T-helper 2 cell treated with Interferon-gamma antibody and Interleukin-4, amounts not matched to agents 100 ng/mL and 5 ng/mL, for 36 hours (primary cell): Measurements from ENCODE around the gene CGA. TPM values are rescaled to one million over a fixed set of nuclear protein-coding genes. Genes with fewer than 3 reads are reported as not detected.

Experiments
- intact Hi-C: fragments of 100-400 bp; cut with micrococcal nuclease; formaldehyde crosslinking; loops from one replicate; pipeline ENCODE4 v1.15.1; 2023
- total RNA-seq: library from RNA; stranded (reverse); gene quantifications from 2 replicates; pipeline ENCODE4 v1.2.3, GENCODE V29; 2022

CGA gene
- not detected in 2 replicates for total RNA-seq

DNA sequence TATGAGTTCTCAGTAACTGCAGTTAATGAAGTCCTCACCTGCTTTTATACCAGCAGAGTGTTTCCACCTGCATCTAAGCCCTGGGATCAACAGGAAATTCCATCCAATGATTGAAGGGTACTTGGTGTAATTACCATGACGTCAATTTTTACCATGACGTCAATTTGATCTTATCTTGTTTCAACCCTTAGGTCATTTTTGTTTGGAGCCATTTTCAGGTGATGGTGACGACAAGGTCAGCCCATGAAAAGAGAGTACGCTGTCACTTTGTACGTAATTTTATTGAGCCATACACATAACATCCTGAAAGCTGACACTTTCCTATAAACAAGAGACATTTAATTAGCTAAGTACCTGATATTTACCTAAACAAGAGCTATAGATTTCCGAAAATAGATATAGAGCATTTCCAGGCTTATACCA is at the start of gene CGA:
Gene CGA (minus strand): TSS at position 20 of the 423 bp plus-strand sequence. CDS start 6,906 bp downstream, outside the sequence.
- intact Hi-C loops = no loop called here

DNA sequence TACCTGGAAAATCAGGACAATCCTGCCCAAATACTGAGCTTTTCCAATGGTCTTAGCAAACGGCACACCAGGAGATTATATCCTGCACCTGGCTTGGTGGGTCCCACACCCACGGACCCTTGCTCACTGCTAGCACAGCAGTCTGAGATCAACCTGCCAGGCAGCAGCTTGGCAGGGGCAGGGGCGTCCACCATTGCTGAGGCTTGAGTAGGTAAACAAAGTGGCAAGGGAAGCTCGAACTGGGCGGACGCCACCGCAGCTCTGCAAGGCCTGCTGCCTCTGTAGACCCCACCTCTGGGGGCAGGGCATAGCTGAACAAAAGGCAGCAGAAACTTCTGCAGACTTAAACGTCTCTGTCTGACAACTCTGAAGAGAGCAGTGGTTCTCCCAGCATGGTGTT is 45.0 kb upstream of the CGA start:
- intact Hi-C loops = loop anchor here (1.0 to 5.0 kb wide), 4 partner anchors 15 to 332 kb away; partner anchors contain the start of genes SLC35A1 and ZNF292

DNA sequence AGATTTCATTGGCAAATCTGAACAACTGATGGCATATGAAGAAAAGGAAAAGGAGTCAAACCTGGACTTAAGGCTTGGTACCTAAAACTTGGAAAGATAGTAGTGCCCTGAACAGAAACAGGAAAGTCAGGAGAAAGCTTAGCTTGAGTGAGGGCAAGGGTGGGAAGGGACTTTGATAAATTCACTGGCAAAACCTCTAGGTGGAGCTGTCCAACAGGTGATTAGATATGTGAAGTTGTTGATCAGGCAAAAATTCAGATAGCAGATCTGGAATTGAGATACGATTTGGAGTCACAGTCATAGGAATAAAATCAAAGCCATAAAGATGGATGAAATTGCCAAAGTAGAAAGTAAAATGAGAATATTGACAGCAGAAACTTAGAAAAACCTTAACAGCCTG is 44.3 kb upstream of the CGA start:
- intact Hi-C loops = loop anchor here (1.0 to 5.0 kb wide), 4 partner anchors 16 to 333 kb away; partner anchors contain the start of genes SLC35A1 and ZNF292

DNA sequence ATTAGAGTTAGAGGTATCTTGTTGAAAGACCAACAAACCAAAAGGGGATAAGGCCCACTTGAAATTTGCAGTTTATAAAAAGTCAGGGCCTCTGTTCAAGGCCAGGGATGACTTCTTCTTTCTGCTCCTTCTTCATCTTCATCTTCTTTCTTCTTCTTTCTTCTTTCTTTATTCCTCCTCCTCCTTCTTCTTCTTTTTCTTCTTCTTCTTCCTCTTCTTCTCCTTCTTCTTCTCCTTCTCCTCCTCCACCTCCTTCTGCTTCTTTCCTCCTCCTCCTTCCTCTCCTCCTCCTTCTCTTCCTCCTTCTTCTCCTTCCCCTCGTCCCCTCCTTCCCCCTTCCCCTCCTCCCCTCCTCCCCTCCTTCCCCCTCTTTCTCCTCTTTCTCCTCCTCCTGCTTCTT is 42.1 kb upstream of the CGA start:
- intact Hi-C loops = loop anchor here (5.0 kb wide), 1 partner anchor 335 kb away; the partner anchor contains the start of gene SLC35A1

DNA sequence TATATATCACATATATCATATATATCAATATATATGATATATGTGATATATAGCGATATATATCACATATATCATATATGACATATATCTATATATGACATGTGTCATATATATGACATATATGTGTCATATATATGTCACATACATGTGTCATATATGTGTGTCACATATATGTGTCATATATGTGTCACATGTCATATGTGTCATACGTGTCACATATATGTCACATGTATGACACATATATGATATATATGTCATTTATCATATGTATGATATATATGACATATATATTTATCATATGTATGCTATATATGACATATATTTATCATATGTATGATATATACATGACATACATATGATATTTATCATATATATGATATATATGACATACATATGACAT is 32.8 kb upstream of the CGA start:
- intact Hi-C loops = no loop called here

DNA sequence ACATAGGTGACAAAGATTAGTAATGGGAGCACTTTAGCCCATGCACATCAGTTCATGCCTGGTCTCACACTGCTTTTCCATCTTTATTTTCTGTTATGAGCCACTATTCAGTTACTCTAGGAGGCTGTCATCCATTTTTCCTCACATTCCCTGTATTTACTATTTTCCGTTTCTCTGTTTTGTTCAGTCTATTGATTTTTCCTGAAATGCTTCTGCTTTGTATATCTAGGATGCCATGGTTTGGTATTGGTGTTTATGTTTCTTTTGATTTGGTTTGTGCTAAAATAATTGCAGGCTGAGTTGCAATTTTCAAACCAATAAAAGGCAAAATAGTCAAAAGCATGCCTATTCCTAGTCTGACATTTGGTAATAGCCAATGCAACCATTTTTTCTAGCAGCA is 31.6 kb upstream of the CGA start:
- intact Hi-C loops = no loop called here

DNA sequence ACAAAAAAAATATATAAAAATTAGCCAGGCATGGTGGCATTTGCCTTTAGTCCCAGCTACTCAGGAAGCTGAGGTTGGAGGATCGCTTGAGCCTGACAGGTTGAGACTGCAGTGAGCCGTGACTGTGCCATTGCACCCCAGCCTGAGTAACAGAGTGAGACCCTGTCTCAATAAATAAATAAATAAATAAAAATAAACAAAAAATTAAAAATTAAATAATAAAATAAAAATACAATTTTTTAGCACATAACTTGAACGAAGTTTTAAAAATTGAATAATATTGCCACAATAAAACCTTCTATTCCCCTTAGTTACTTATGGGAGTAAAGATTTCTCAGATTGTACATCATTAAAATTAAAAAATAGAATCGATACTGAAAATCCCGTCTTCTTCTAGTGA is 29.2 kb upstream of the CGA start:
- intact Hi-C loops = no loop called here

DNA sequence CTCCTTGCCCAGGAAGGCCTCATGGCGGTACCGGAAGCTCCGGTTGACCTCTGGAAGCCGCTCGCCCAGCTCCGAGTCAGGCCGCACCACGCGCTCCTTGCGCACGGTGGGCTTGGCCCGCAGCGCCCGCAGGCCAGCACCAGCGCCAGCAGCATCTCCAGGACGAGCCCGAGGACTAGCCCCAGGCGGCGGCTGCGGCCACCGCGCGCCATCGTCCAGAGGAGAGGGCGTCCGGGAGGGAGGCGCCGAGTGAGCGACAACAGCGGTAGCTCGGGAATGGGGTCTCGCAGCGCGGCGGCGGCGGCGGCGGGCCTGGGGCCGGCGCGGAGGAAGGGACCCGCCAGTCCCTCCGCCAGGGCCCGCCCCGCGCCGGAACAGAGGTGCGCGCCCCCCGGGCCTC is 27.6 kb upstream of the CGA start:
- intact Hi-C loops = no loop called here

DNA sequence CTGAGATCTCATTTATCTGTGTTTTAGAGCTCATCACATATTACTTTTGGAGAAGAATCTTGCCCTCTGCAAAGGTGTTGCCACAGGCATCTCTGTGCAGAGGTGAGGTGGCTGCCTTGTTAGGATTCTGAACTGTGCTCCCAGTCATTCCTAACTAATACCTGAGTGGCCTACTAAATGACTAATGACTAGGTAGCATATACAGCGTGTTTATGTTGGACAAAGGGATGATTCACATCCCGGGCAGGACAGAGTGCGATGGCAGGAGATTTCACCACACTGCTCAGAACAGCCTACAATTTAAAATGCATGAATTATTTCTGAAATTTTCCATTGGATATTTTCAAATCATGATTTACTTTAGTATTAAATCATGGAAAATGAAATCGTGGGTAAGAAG is 23.1 kb upstream of the CGA start:
- intact Hi-C loops = no loop called here

DNA sequence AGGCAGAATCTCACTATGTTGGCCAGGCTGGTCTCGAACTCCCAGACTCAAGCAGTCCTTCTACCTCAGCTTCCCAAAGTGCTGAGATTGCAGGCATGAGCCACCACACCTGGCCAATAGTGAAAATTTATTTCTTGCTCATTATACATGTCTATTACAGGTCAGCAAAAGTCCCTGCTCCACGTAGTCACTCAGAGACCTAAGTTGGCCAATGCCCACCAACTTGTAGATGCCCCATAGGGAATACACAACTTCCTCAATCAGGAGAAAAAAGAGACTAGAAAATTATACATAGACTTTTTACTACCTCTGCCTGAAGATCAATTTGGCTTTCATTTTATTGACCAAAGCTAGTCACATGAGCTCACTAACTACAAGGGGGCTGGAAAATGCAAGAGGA is 22.0 kb upstream of the CGA start:
- intact Hi-C loops = no loop called here

DNA sequence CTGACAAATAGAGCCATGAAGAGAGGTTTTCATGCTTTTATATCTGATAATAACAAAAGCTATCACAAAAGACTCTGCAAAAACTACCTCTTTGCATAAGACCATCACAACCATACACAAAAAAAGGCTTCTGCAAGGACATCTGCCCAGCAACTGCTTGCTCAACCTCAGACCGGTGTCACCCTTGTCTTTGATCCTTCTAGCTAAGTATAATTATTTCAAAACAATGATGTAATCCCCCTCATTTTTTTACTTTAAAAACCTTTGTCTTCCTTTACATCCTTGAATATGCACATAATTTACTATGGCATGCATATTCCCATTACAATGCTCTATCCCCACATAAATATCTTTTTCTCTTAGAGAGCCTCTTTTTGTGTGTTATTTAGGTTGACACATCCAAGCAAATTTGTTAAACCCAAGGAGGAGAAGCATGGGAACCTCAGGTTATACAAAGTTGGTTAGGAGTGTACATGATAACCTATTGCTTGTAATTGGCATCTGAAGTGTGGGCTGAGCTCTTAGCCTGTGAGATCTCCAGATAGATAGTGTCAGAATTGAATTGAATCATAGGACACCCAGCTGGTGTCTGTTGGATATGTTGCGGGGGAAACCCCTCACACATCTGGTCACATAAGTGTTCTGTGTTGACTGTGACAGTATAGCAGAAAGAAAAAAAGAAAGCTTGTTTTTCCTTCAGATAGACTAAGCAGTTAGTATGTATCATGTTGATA is 20.7 kb upstream of the CGA start:
- intact Hi-C loops = no loop called here

DNA sequence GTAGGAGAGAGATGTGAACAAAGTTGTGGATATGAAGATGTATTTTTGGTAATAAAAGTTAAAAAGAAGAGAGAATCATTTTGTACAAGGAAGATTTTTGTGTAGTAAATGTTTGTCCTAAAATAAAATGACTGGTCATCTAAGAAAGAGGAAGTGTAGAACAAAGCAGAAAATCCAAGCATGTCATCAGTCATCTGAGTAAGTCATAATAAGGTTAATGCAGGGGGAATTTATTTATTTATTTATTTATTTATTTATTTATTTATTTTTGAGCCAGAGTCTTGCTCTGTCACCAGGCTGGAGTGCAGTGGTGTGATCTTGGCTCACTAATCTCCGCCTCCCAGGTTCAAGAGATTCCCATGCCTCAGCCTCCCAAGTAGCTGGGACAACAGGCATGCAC is 15.7 kb upstream of the CGA start:
- intact Hi-C loops = no loop called here

DNA sequence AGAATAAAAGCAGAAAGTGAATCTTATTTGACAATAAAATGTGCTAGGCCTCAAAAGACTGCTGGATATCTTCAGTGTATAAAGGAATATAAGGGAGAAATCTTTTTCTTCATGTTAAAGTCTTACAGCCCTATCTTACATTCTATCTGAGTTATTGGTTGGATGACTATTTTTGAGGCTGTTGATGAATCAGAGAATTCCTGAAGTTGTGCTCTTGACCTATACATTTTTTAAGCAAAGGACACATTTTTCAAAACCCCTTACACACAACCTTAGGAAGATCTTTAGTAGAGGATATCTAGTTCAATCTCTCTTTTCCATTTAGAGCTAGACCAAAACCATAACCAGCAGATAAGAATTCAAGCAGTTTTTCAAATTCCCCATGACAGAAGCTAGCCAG is 10.9 kb upstream of the CGA start:
- intact Hi-C loops = no loop called here

DNA sequence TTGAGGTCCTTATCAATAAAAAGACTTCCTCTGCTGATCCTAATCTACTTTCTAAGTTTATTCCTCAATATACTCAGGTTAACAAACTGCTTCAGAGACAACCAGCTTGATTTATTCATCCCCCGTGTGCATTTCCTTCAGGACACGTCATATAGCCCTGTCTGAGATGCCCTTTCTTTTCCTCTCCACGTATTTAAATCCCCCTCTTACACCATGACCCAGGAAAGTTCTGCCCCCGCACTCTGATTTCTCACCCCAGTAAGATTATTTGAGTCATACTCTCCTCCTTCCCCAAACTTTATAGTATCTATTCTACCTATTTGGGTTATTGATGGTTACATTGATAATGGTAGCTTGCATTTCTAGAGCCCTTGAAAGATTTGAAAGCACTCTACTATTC is 9.8 kb upstream of the CGA start:
- intact Hi-C loops = no loop called here

DNA sequence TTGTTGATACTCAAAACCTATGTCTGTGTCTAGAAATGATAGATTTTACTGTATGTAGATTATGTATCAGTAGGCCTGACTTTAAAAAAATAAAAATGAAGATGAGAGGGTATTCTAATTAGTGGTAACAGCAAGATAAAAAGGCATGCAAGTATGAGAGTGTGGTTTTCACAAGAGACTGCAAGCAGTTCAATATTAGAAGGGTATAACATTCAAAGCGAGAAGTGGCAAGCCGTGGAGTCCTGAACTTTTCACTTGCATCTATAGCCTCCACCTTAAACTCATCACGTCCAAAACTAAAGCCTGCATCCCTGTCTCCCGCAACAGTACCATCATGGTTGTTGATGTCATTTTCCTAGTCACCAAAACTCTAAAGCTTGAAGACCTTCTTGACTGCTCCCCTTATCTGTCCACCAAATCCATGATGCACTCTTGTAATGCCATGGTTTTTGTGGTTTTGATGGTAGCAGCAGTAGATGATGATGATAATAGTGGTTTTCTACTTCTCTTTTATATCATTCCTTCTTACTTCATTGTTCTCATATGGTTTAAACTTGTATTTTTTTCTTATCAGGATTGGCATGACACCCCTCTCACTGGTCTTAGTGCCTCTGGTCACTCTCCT is 9.2 kb upstream of the CGA start:
- intact Hi-C loops = no loop called here

DNA sequence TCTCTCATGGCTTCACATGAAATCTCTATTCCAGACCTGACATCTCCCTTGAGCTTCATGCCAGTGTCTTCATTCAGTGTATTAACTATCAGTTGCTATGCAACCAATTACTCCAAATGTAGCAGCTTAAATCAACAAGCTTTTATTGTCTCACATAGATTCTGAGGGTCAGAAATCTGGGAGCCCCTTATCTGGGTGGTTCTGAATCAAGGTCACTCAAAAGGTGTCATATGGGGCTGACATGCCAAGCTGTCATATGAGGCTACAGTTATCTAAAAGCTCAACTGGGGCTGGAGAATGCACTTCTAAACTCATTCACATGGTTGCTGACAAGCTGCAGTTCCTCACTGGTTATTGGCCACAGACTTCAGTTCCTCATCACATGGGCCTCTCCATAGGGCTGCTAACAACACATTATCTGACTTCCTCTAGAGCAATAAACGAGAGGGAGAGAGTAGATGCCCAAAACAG is 7.3 kb upstream of the CGA start:
- intact Hi-C loops = no loop called here

DNA sequence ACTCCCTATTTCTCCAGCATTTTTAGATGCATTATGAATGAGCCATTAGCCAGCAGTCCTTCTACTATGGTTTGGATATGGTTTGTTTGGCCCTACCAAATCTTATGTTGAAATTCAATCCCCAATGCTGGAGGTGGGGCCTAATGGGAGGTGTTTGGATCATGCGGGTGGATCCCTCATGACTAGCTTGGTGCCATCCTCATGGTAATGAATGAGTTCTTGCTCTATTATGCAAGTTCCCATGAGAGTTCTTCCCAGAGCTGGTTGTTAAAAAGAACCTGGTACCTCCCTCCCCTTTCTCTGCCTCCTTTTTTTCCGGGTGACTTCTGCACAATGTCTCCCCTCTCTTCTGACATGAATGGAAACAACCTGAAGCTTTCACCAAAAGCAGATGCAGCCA is 6.2 kb upstream of the CGA start:
- intact Hi-C loops = no loop called here

DNA sequence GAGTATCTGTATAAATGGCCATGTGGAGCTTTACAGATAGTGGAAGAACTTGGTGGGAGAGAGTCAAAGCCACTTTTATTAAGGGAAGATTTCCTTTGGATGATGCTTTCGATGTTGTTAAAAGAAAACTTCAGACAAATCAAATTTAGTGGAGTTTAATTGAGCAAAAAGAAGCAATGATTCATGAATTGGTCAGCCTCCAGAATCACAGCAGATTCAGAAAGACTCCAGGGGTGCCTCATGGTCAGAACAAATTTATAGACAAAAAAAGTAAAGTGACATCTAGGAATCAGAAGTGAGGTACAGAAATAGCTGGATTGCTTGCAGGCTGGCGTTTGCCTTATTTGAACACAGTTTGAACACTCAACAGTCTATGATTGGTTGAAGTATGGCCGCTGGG is 5.3 kb upstream of the CGA start:
- intact Hi-C loops = no loop called here

DNA sequence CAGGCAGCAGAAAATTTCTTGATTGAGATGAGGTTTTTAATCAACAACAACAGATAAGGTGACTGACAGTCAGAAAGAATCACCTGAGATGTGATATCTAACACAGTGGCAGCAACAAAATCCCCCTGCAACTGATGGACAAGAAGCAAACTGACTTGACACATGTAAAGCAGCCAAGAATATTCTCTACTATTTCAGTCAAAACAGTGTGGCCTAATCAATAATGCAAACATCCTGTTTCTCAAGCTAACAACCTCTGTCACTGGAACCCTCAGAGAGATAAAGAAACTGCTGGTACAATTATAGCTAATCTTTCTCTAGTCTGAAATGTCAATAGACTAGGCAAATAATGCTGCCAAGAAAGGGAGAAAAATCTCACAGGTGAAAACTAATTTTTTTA is 4.6 kb upstream of the CGA start:
- intact Hi-C loops = no loop called here

DNA sequence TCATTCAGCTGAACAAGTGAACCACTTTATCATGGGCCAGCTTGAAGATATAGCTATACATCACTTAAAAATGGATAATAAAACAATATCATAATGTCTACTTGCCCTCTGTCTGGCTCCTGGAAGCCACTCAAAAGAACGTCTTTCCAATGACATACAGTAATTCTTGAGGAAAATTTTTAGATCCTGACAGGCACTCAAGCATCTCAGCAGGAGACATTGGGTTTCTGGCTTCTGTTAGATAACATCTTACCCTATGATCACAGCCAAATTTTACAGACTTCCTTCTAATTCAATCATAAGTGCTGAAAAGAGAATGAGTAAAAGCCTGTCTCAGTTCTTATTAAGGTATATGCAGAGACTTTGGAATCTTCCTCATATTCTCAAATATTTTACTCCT is 330 bp downstream of the CGA start:
- intact Hi-C loops = no loop called here

DNA sequence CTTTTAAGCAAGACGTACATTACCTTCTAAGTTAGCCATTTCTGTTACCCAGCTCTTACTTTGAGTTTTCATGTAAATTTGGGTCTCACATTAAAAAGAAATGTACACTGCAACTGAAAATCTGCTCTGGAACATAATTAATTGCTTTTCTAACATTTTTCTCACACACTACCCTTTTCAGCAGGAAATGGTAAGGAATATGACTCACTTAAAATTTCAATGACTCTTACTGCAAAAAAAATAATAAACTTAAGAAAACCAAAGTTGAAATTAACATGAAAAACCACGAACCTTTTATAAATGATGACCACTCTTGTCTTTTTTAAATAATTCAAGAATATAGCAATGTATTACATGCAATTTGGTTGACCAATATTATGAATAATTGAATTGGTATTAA is 1.3 kb downstream of the CGA start:
- intact Hi-C loops = no loop called here

DNA sequence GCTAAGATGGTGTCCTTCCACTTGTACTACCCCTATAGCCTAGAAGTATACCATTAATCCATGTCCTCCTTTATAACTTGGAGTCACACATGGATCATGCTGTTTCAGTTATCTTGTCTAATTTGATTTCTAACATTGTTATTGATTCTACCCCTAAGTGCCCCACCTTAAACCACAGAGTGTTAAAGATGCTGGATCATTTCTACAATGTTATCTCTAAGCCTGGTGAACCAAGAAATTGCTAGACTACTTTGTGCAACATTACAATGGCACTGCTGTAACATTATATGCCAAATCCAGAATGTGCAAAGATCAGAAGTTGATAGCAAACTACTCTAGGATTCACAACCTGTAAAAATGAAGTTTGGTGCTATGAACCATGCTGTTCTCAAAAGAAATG is 1.7 kb downstream of the CGA start:
- intact Hi-C loops = no loop called here

DNA sequence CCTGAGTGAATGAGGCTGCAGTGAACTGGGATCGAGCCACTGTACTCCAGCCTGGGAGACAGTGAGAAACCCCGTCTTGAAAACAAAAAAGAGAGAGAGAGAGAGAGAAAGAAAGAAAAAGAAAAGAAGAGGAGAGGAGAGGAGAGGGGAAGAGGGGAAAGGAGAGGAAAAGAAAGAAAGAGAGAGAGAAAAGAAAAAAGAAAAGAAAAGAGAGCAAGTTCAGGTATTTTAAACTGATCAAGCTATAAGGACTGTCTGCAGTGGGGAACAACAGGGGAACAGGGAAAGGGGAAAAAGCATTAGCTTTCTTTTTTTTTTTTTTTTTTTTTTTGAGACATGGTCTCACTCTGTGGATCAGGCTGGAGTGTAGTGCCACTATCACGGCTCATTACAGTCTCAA is 2.5 kb downstream of the CGA start:
- intact Hi-C loops = no loop called here
